PC-9 (cell line): ENCODE data around the gene DCHS1.

Experiments
- EZH2 ChIP-seq: fragments of 200-600 bp; sonication (generic); IDR thresholded peaks from 2 replicates; pipeline ENCODE4 v1.8.0; 2017; ENCODE audit warnings: antibody characterized with exemption, low read depth
- TF ChIP-seq, protein P1 (sequence below): fragments of 200-600 bp; sonication (generic); conservative IDR thresholded peaks from 2 replicates; pipeline ENCODE4 v1.6.1; 2017; ENCODE audit warnings: mixed run types, antibody characterized with exemption, mild to moderate bottlenecking, moderate library complexity

GRCh38 chr11:6638429-6638828, 17.2 kb downstream of the DCHS1 start:
- TF ChIP-seq, protein P1, sequence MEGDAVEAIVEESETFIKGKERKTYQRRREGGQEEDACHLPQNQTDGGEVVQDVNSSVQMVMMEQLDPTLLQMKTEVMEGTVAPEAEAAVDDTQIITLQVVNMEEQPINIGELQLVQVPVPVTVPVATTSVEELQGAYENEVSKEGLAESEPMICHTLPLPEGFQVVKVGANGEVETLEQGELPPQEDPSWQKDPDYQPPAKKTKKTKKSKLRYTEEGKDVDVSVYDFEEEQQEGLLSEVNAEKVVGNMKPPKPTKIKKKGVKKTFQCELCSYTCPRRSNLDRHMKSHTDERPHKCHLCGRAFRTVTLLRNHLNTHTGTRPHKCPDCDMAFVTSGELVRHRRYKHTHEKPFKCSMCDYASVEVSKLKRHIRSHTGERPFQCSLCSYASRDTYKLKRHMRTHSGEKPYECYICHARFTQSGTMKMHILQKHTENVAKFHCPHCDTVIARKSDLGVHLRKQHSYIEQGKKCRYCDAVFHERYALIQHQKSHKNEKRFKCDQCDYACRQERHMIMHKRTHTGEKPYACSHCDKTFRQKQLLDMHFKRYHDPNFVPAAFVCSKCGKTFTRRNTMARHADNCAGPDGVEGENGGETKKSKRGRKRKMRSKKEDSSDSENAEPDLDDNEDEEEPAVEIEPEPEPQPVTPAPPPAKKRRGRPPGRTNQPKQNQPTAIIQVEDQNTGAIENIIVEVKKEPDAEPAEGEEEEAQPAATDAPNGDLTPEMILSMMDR, result no peak
- TF ChIP-seq EZH2, result no peak
